Parathyroid adenoma (tissue), 2 donors: Measurements from ENCODE around the gene C11orf24.

Source experiments
- H2AFZ ChIP-seq: fragments of 300-600 bp; sonication (generic); one replicate; pipeline ENCODE4 v1.7.0; 2017; ENCODE audit warnings: antibody characterized with exemption, mild to moderate bottlenecking
- H3K27ac ChIP-seq: fragments of 300-600 bp; sonication (generic); one replicate; pipeline ENCODE4 v1.7.0; 2017
- H3K27me3 ChIP-seq: fragments of 300-600 bp; sonication (generic); one replicate; pipeline ENCODE4 v1.7.0; 2017; ENCODE audit warnings: low read length; ENCODE audit not compliant: control insufficient read depth, insufficient read depth
- H3K36me3 ChIP-seq: fragments of 300-600 bp; sonication (generic); one replicate; pipeline ENCODE4 v1.7.0; 2017; ENCODE audit warnings: low read length; ENCODE audit not compliant: control insufficient read depth, insufficient read depth
- H3K4me1 ChIP-seq: fragments of 300-600 bp; sonication (generic); one replicate; pipeline ENCODE4 v1.7.0; 2017; ENCODE audit warnings: control low read depth
- H3K4me2 ChIP-seq: fragments of 300-600 bp; sonication (generic); one replicate; pipeline ENCODE4 v1.7.0; 2017; ENCODE audit warnings: low read length
- H3K4me3 ChIP-seq: fragments of 300-600 bp; sonication (generic); one replicate; pipeline ENCODE4 v1.7.0; 2017; ENCODE audit warnings: low read depth, low read length
- H3K79me2 ChIP-seq: fragments of 300-600 bp; sonication (generic); one replicate; pipeline ENCODE4 v1.7.0; 2017; ENCODE audit warnings: control low read depth
- H3K9ac ChIP-seq: fragments of 300-600 bp; sonication (generic); one replicate; pipeline ENCODE4 v1.7.0; 2017; ENCODE audit warnings: mild to moderate bottlenecking
- H3K9me3 ChIP-seq: fragments of 300-600 bp; sonication (generic); one replicate; pipeline ENCODE4 v1.7.0; 2017; ENCODE audit warnings: low read length; ENCODE audit not compliant: control insufficient read depth
- CTCF ChIP-seq: fragments of 300-600 bp; sonication (generic); IDR thresholded peaks from one replicate; pipeline ENCODE4 v1.7.0; 2017; ENCODE audit warnings: antibody characterized with exemption, mild to moderate bottlenecking
- donor health status: primary hyperparathyroidism.

C11orf24 gene

GRCh38 chr11:68214173-68215086, 57.3 kb downstream of the C11orf24 start:
- no peak for TF ChIP-seq CTCF
- peak overlapping the region; percentile 99 for H2AFZ ChIP-seq
- peak overlapping the region; percentile 94 for H3K9ac ChIP-seq
- peak overlapping the region; percentile 95 for H3K27ac ChIP-seq
- H3K4me2 ChIP-seq: peak overlapping the region; percentile 92
- H3K27me3 ChIP-seq: no peaks in the 10 kb centered on the region
- H3K9me3 ChIP-seq: no peaks in the 10 kb centered on the region
- peaks cover 6% of the 10 kb centered on the region for H3K79me2 ChIP-seq
- peaks cover 2% of the 10 kb centered on the region for H3K4me1 ChIP-seq
- peak overlapping the region; percentile 77 for H3K4me3 ChIP-seq
- no peaks in the 10 kb centered on the region for H3K36me3 ChIP-seq

DNA sequence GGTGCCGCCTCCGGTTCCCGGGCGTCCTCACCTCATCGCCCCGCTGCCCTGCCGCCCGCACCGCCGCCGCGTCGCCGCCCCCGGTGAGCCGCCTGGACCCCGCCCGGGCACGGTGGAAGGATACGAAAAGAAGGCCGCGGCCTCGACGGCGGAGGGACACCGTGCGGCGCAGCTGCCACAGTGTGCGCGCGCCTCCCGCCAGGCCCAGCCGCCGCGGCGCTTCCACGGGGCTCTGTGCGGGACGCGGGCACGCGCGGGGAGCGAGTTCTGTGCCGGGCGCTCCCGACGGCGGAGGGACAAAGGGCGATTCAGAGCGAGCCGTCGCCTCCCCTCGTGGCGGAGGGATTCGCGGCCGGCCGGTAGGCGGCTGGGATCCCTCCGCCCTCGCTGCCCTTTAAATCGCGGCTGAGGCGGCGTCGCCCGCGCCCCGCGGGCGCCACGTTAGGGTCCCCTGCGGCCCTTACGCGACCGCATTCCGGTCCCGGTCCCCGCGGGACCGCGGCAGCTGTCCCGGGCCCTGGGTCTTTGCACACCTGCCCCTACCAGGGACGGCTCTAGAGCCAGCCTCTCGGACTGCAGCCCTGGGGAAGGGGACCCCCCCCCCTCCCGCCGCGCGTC, 58.1 kb downstream of the C11orf24 start:
- H3K4me3 ChIP-seq: peak overlapping the region; percentile 77
- no peaks in the 10 kb centered on the region for H3K9me3 ChIP-seq
- no peak for TF ChIP-seq CTCF
- H3K4me2 ChIP-seq: peak overlapping the region; percentile 92
- H3K27me3 ChIP-seq: no peaks in the 10 kb centered on the region
- peak overlapping the region; percentile 99 for H2AFZ ChIP-seq
- H3K79me2 ChIP-seq: peaks cover 10% of the 10 kb centered on the region
- peaks cover 5% of the 10 kb centered on the region for H3K4me1 ChIP-seq
- no peaks in the 10 kb centered on the region for H3K36me3 ChIP-seq
- peak overlapping the region; percentile 95 for H3K27ac ChIP-seq
- peak overlapping the region; percentile 94 for H3K9ac ChIP-seq

- no peak for TF ChIP-seq CTCF
- Histone ChIP-seq H3K27ac (peak within 1 kb of the TSS; percentile 95), H3K4me3 (peak within 1 kb of the TSS; percentile 77), H3K4me2 (peak within 1 kb of the TSS; percentile 92), H3K4me1 (peaks cover 5% of the 10 kb centered on the region), H3K79me2 (peaks cover 14% of the 10 kb centered on the region), H3K9me3 (no peaks in the 10 kb centered on the region), H3K36me3 (no peaks in the 10 kb centered on the region), H3K9ac (peak within 1 kb of the TSS; percentile 94), H3K27me3 (no peaks in the 10 kb centered on the region), H2AFZ (peak within 1 kb of the TSS; percentile 99)
Measured at GRCh38 chr11:68213135-68213515, 58.6 kb downstream of the C11orf24 start, which contains the start of gene KMT5B. KMT5B (minus strand) TSS chr11:68213296; CDS start chr11:68190076, 23,220 bp downstream.

- peaks cover 19% of the 10 kb centered on the region for H3K79me2 ChIP-seq
- H3K4me3 ChIP-seq: peak overlapping the region; percentile 77
- peak overlapping the region; percentile 76 for H2AFZ ChIP-seq
- peak overlapping the region; percentile 65 for H3K4me2 ChIP-seq
- peak overlapping the region; percentile 95 for H3K27ac ChIP-seq
- H3K4me1 ChIP-seq: peaks cover 5% of the 10 kb centered on the region
- H3K9ac ChIP-seq: peak overlapping the region; percentile 8
- peak; percentile 7 for TF ChIP-seq CTCF
- H3K9me3 ChIP-seq: no peaks in the 10 kb centered on the region
- no peaks in the 10 kb centered on the region for H3K27me3 ChIP-seq
- no peaks in the 10 kb centered on the region for H3K36me3 ChIP-seq
Measured at GRCh38 chr11:68212421-68213134, 59.2 kb downstream of the C11orf24 start.
